Esophagus muscularis mucosa (tissue), 4 donors: Measurements from ENCODE around the gene LDB1. TPM values are rescaled to one million over a fixed set of nuclear protein-coding genes. Genes with fewer than 3 reads are reported as not detected.

Source experiments
- DNase-seq: peaks from one replicate; pipeline ENCODE4 v3.0.0-alpha.2; 2017; ENCODE audit errors: extremely low spot score
- H3K27ac ChIP-seq, 4 donors: fragments of 200-600 bp; sonication (generic); replicated peaks in 1 of 4; 1 replicate in 3 of 4; 2 replicates in 1 of 4; pipeline ENCODE4 v1.5.1; 2016 to 2019; ENCODE audit warnings: mild to moderate bottlenecking in 1 of 4
- H3K27me3 ChIP-seq, 4 donors: fragments of 200-600 bp; sonication (generic); one replicate each; pipeline versions ENCODE4 v1.5.1 to v1.6.0; 2016 to 2019
- H3K36me3 ChIP-seq, 4 donors: fragments of 200-600 bp; sonication (generic); one replicate each; pipeline ENCODE4 v1.5.1; 2016 to 2019
- H3K4me1 ChIP-seq, 4 donors: fragments of 200-600 bp; sonication (generic); one replicate each; pipeline ENCODE4 v1.5.1; 2016 to 2019
- H3K4me3 ChIP-seq, 4 donors: fragments of 200-600 bp; sonication (generic); 1 replicate in 2 of 4; 2 replicates in 2 of 4; pipeline ENCODE4 v1.5.1; 2016 to 2019; ENCODE audit warnings: mild to moderate bottlenecking in 4 of 4, moderate library complexity in 1 of 4
- H3K9me3 ChIP-seq, 4 donors: fragments of 200-600 bp; sonication (generic); 1 replicate in 3 of 4; 2 replicates in 1 of 4; pipeline ENCODE4 v1.5.1; 2016 to 2019
- CTCF ChIP-seq, 3 experiments: fragments of 200-600 bp in 2 of 3; fragments of 450-650 bp in 1 of 3; sonication (generic) in 2 of 3; IDR thresholded peaks; one replicate each; pipeline ENCODE4 v1.5.1; 2017 to 2019; ENCODE audit warnings: antibody characterized with exemption in 3 of 3, mild to moderate bottlenecking in 2 of 3, moderate library complexity in 1 of 3
- EP300 ChIP-seq: sonication (generic); formaldehyde crosslinking; IDR thresholded peaks from one replicate; pipeline ENCODE4 v1.6.1; 2017; ENCODE audit warnings: antibody characterized with exemption
- POLR2A ChIP-seq: fragments of 450-650 bp; IDR thresholded peaks from one replicate; pipeline ENCODE4 v1.6.1; 2017; ENCODE audit warnings: antibody characterized with exemption, moderate library complexity, mild to moderate bottlenecking, low read depth
- POLR2AphosphoS5 ChIP-seq, 2 donors: sonication (generic); formaldehyde crosslinking; IDR thresholded peaks; one replicate each; pipeline ENCODE4 v1.6.1; 2017; ENCODE audit warnings: antibody characterized with exemption in 2 of 2
- WGBS: methylation state at CpG from one replicate; pipeline ENCODE4 v1.1.5; 2018; 5-methylcytosine and 5-hydroxymethylcytosine counted together
- intact Hi-C: fragments of 100-400 bp; cut with DNase I; formaldehyde crosslinking; loops from one replicate; pipeline ENCODE4 v1.15.1; 2023
- total RNA-seq, 4 donors: library from RNA; depleted of rRNA; stranded (reverse); fragments of >200 nt; gene quantifications; one replicate each; pipeline versions ENCODE4 v1.1.0 to v1.2.1, GENCODE V29; 2016

Gene LDB1
- total RNA-seq, 4 donors from 2014 or later = 59.4 to 79.7 (median 65.6) TPM

- intact Hi-C loops = no loop called here
- WGBS = 2% methylated on average over 22 of the region's 48 CpGs
- Histone ChIP-seq H3K9me3 (no peaks in the 10 kb centered on the region), H3K4me3 (peak overlapping the region; percentile 69 to 99 (median 91)), H3K27ac (peak overlapping the region; percentile 90 to 98 (median 94)), H3K36me3 (peaks cover 8 to 12% (median 11%) of the 10 kb centered on the region in 4 donors), H3K27me3 (no peaks in the 10 kb centered on the region), H3K4me1 (peaks cover 22 to 44% (median 36%) of the 10 kb centered on the region in 4 donors)
- no peak for TF ChIP-seq EP300
- no peak for TF ChIP-seq CTCF (IDR thresholded peaks at IDR 0.05)
- TF ChIP-seq POLR2AphosphoS5 (IDR thresholded peaks at IDR 0.05) = peak in 1 of 2 donors; percentile 57
- no peak for TF ChIP-seq POLR2A
- no peak for DNase-seq
These were observed 13.4 kb upstream of the LDB1 start for GRCh38 chr10:102133373-102134195.

GRCh38 chr10:102132563-102133372 lies 12.6 kb upstream of the LDB1 start, which contains the start of gene PPRC1:
TSS of gene PPRC1 (plus strand) at chr10:102133040. CDS start at chr10:102133069, 29 bp downstream.
- Histone ChIP-seq H3K27ac (peak within 1 kb of the TSS; percentile 90 to 98 (median 94)), H3K27me3 (no peaks in the 10 kb centered on the region), H3K36me3 (peaks cover 0 to 4% (median 3%) of the 10 kb centered on the region in 4 donors), H3K9me3 (no peaks in the 10 kb centered on the region), H3K4me1 (peaks cover 22 to 44% (median 36%) of the 10 kb centered on the region in 4 donors), H3K4me3 (peak within 1 kb of the TSS; percentile 69 to 99 (median 91))
- intact Hi-C loops = no loop called here
- DNase-seq = peak; percentile 99
- 0% methylated on average over 18 of the region's 64 CpGs for WGBS
- TF ChIP-seq CTCF (IDR thresholded peaks at IDR 0.05) = peak; percentile 85 to 94 (median 90)
- TF ChIP-seq POLR2AphosphoS5 (IDR thresholded peaks at IDR 0.05) = peak; percentile 90 to 96
- peak; percentile 65 for TF ChIP-seq POLR2A
- no peak for TF ChIP-seq EP300

- intact Hi-C loops = no loop called here
- TF ChIP-seq POLR2A (no peak), POLR2AphosphoS5 (IDR thresholded peaks at IDR 0.05) (no peak), EP300 (no peak), CTCF (IDR thresholded peaks at IDR 0.05) (no peak)
- Histone ChIP-seq H3K27ac (peak overlapping the region; percentile 90 to 98 (median 94)), H3K4me1 (peaks cover 22 to 42% (median 36%) of the 10 kb centered on the region in 4 donors), H3K36me3 (no peaks in the 10 kb centered on the region), H3K4me3 (peak overlapping the region; percentile 69 to 99 (median 91)), H3K9me3 (no peaks in the 10 kb centered on the region), H3K27me3 (no peaks in the 10 kb centered on the region)
- WGBS = 27% methylated on average over 8 of the region's 8 CpGs
- DNase-seq = no peak
These were observed 12.0 kb upstream of the LDB1 start for GRCh38 chr10:102132193-102132562.

GRCh38 chr10:102131286-102132170 lies 11.4 kb upstream of the LDB1 start:
- Histone ChIP-seq H3K27me3 (no peaks in the 10 kb centered on the region), H3K36me3 (no peaks in the 10 kb centered on the region), H3K27ac (peak overlapping the region in 1 of 4 donors; percentile 98), H3K9me3 (no peaks in the 10 kb centered on the region), H3K4me1 (peaks cover 18 to 36% (median 30%) of the 10 kb centered on the region in 4 donors), H3K4me3 (no peak overlapping the region)
- DNase-seq = no peak
- intact Hi-C loops = no loop called here
- no peak for TF ChIP-seq EP300
- no peak for TF ChIP-seq POLR2AphosphoS5 (IDR thresholded peaks at IDR 0.05)
- no peak for TF ChIP-seq CTCF (IDR thresholded peaks at IDR 0.05)
- no peak for TF ChIP-seq POLR2A
- 89% methylated on average over 8 of the region's 8 CpGs for WGBS
